Naive B cell (primary cell): ENCODE data around the gene DENND1C. TPM values are rescaled to one million over a fixed set of nuclear protein-coding genes. Genes with fewer than 3 reads are reported as not detected.

Experiments
- ATAC-seq, 2 donors: fragments of 150-1000 bp; cut with Tn5 transposase; 2 replicates each; pipeline ENCODE4 v1.10.0; 2021; ENCODE audit warnings: low read depth in 2 of 2, mild to moderate bottlenecking in 2 of 2, moderate library complexity in 2 of 2
- DNase-seq: peaks from one replicate; pipeline ENCODE4 v3.0.0; 2022
- H3K27ac Mint-ChIP-seq, 6 donors: one replicate each; pipeline ENCODE4 v1.8.0; 2020 to 2022; ENCODE audit warnings: mild to moderate bottlenecking in 6 of 6, mixed read lengths in 6 of 6, moderate library complexity in 5 of 6, inconsistent platforms in 2 of 6
- H3K27me3 Mint-ChIP-seq, 3 donors: one replicate each; pipeline ENCODE4 v1.8.0; 2021 to 2022; ENCODE audit warnings: mixed read lengths in 3 of 3, mild to moderate bottlenecking in 1 of 3
- H3K36me3 Mint-ChIP-seq, 2 donors: one replicate each; pipeline ENCODE4 v1.8.0; 2020 to 2022; ENCODE audit warnings: mixed read lengths in 2 of 2, inconsistent platforms in 1 of 2, mild to moderate bottlenecking in 1 of 2
- H3K4me1 Mint-ChIP-seq, 3 donors: one replicate each; pipeline ENCODE4 v1.8.0; 2020 to 2022; ENCODE audit warnings: mixed read lengths in 3 of 3, inconsistent platforms in 1 of 3, mild to moderate bottlenecking in 1 of 3, moderate library complexity in 1 of 3
- H3K4me3 Mint-ChIP-seq, 8 donors: one replicate each; pipeline ENCODE4 v1.8.0; 2020 to 2022; ENCODE audit warnings: mild to moderate bottlenecking in 8 of 8, mixed read lengths in 8 of 8, moderate library complexity in 8 of 8, inconsistent platforms in 2 of 8
- H3K9me3 Mint-ChIP-seq, 7 donors: one replicate each; pipeline ENCODE4 v1.8.0; 2020 to 2022; ENCODE audit warnings: mixed read lengths in 7 of 7, mild to moderate bottlenecking in 5 of 7, inconsistent platforms in 2 of 7, moderate library complexity in 1 of 7
- polyA plus RNA-seq, 6 donors: library from polyadenylated mRNA; unstranded; fragments of 300-500 nt; fragmentation: Illumina TruSeq; gene quantifications; one replicate each; pipeline ENCODE4 v1.2.3, GENCODE V29; 2021; ENCODE audit warnings: low read depth in 6 of 6

DENND1C gene
- polyA plus RNA-seq, 6 donors from 2014 or later = 36.5 to 72.3 (median 39.3) TPM

DNA sequence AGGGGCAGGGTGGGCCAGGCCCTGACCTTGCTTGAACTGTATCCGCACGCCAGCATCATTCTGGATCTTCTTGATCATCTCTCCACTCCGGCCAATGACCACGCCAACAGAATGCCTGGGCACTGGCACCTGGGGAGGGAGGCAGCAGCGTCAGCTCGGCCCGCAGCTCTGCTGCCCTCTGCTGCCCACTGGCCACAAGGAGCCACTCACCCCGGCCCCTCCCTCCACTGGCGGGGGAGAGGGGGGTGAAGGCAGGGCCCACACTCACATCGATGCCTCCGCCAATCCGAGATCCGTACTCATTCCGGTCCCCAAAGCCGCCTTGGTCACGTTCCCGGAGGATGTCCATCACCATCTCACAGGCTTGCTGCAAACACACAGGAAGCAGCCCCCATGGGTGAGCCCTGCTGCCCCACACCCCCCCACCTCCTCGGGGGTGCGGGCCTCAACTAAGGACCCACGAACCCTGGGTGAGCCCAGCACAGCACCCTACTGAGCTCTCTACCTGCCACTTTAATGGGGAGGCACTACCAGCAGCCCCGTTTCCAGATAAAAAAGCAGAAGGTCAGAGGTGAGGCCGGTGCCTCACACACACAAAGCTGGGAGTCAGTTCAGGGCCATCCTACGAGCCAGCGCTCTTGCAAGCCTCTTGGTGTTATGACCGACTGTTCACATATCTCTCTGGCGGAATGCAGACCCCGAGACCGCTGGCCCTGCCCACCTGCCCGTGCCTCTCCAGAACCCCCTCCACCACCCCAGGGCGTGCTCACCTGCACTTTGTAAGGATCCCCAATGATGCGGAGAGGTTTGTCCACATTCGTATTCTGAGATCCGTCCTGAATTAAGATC is 63.6 kb downstream of the DENND1C start:
- H3K27me3 Mint-ChIP-seq = no peaks in the 10 kb centered on the region
- no peak overlapping the region for H3K27ac Mint-ChIP-seq
- H3K4me1 Mint-ChIP-seq = peaks cover 9 to 17% (median 16%) of the 10 kb centered on the region in 3 donors
- no peak for DNase-seq
- no peak for ATAC-seq
- H3K9me3 Mint-ChIP-seq = no peaks in the 10 kb centered on the region
- H3K4me3 Mint-ChIP-seq = no peak overlapping the region
- no peaks in the 10 kb centered on the region for H3K36me3 Mint-ChIP-seq

Other genes starting within 250 kb of the DENND1C start
- gene MLLT1, start 201.8 kb downstream of the DENND1C start, polyA plus RNA-seq = 1 to 10 TPM in 4 of 6 donors, under 1 TPM in 2; 0.43 to 1.7 (median 1.3) TPM
- not detected for gene ACER1, start 148.2 kb downstream of the DENND1C start, polyA plus RNA-seq
- gene CLPP, start 120.3 kb downstream of the DENND1C start, polyA plus RNA-seq = 100 to 1,000 TPM in 3 of 6 donors, 10 to 100 TPM in 3; 86.7 to 145 (median 102) TPM
- 10 to 100 TPM; 52.8 to 77.4 (median 70.5) TPM for gene ALKBH7, start 109.0 kb downstream of the DENND1C start, polyA plus RNA-seq
- gene PSPN, start 105.9 kb downstream of the DENND1C start, polyA plus RNA-seq = under 1 TPM; 0.35 to 0.56 (median 0.49) TPM
- gene GTF2F1, start 88.6 kb downstream of the DENND1C start, polyA plus RNA-seq = 10 to 100 TPM in 5 of 6 donors, 1 to 10 TPM in 1; 2.5 to 22.7 (median 18.1) TPM
- 10 to 100 TPM; 12.1 to 26.3 (median 20.6) TPM for gene KHSRP, start 57.0 kb downstream of the DENND1C start, polyA plus RNA-seq
- gene SLC25A41, start 48.0 kb downstream of the DENND1C start, polyA plus RNA-seq = not detected
- gene SLC25A23, start 22.0 kb downstream of the DENND1C start, polyA plus RNA-seq = 1 to 10 TPM; 1.4 to 5.0 (median 3.2) TPM
- 1 to 10 TPM in 1 of 6 donors, under 1 TPM in 1, not detected in 4; 0.88 to 1.6 TPM for gene CRB3, start 17.5 kb downstream of the DENND1C start, polyA plus RNA-seq
- 1 to 10 TPM in 5 of 6 donors, under 1 TPM in 1; 0.89 to 5.9 (median 2.3) TPM for gene TUBB4A, start 20.5 kb upstream of the DENND1C start, polyA plus RNA-seq
- 1 to 10 TPM in 3 of 6 donors, under 1 TPM in 3; 0.67 to 6.7 (median 1.1) TPM for gene TNFSF9, start 49.2 kb upstream of the DENND1C start, polyA plus RNA-seq
- 1 to 10 TPM in 2 of 6 donors, under 1 TPM in 1, not detected in 3; 0.64 to 2.2 (median 1.7) TPM for gene CD70, start 109.4 kb upstream of the DENND1C start, polyA plus RNA-seq
- gene TNFSF14, start 188.4 kb upstream of the DENND1C start, polyA plus RNA-seq = under 1 TPM in 1 of 6 donors, not detected in 5; 0.29 TPM
- not detected for gene C3, start 238.9 kb upstream of the DENND1C start, polyA plus RNA-seq